ENCODE data around the gene NPTXR.

Gene NPTXR

GRCh38 chr22:38835888-38836301, 7.9 kb downstream of the NPTXR start:
- no peaks in the 10 kb centered on the region for H3K9me3 ChIP-seq (ENCODE audit: control insufficient read depth in 1 of 2, low read length in 2 of 2)
- H3K4me1 ChIP-seq (ENCODE audit: control insufficient read depth in 1 of 2, insufficient read depth in 2 of 2, low read length in 2 of 2): no peaks in the 10 kb centered on the region
- H3K27me3 ChIP-seq (ENCODE audit: low read depth, low read length): no peaks in the 10 kb centered on the region

GRCh38 chr22:38834991-38835390, 8.8 kb downstream of the NPTXR start:
- no peaks in the 10 kb centered on the region for H3K4me1 ChIP-seq (ENCODE audit: control insufficient read depth in 1 of 2, insufficient read depth in 2 of 2, low read length in 2 of 2)
- H3K27ac ChIP-seq (ENCODE audit: low read length): no peak overlapping the region
- H3K9me3 ChIP-seq (ENCODE audit: control insufficient read depth in 1 of 2, low read length in 2 of 2): no peaks in the 10 kb centered on the region
- H3K27me3 ChIP-seq (ENCODE audit: low read depth, low read length): no peaks in the 10 kb centered on the region
- no peaks in the 10 kb centered on the region for H3K36me3 ChIP-seq (ENCODE audit: control insufficient read depth in 1 of 2, insufficient read depth in 2 of 2, low read length in 2 of 2)
- H3K4me3 ChIP-seq (ENCODE audit: low read depth in 1 of 2, low read length in 2 of 2): no peak overlapping the region

More at GRCh38 chr22:38835888-38836301, 7.9 kb downstream of the NPTXR start:
- no peaks in the 10 kb centered on the region for H3K36me3 ChIP-seq (ENCODE audit: control insufficient read depth in 1 of 2, insufficient read depth in 2 of 2, low read length in 2 of 2)
- H3K27ac ChIP-seq (ENCODE audit: low read length): no peak overlapping the region
- H3K4me3 ChIP-seq (ENCODE audit: low read depth in 1 of 2, low read length in 2 of 2): no peak overlapping the region

GRCh38 chr22:38834215-38834953, 9.4 kb downstream of the NPTXR start:
- Histone ChIP-seq H3K4me3 (ENCODE audit: low read depth in 1 of 2, low read length in 2 of 2) (no peak overlapping the region), H3K9me3 (ENCODE audit: control insufficient read depth in 1 of 2, low read length in 2 of 2) (no peaks in the 10 kb centered on the region), H3K36me3 (ENCODE audit: control insufficient read depth in 1 of 2, insufficient read depth in 2 of 2, low read length in 2 of 2) (no peaks in the 10 kb centered on the region), H3K27me3 (ENCODE audit: low read depth, low read length) (no peaks in the 10 kb centered on the region), H3K27ac (ENCODE audit: low read length) (no peak overlapping the region), H3K4me1 (ENCODE audit: control insufficient read depth in 1 of 2, insufficient read depth in 2 of 2, low read length in 2 of 2) (no peaks in the 10 kb centered on the region)

DNA sequence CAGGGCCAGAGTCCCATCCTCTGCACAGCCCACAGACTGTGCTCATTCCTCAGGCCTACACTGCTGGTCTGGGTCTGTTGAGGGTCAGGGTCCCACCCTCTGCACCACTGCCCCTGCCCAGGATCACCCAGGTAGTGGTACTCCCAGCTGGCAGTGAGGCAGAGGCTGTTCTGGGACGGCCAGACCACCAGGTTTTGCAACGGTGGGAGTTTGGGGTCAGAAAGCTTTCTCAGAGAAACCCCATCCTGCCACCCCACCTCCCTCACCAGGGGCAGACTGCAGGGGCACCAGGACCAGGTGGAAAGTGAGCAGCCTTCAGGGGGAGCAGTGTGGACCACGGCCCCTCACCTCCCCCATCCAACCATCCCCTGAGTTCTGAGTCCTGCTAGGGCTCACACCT, 10.8 kb downstream of the NPTXR start:
- Histone ChIP-seq H3K4me3 (ENCODE audit: low read depth in 1 of 2, low read length in 2 of 2) (no peak overlapping the region), H3K27me3 (ENCODE audit: low read depth, low read length) (no peaks in the 10 kb centered on the region), H3K27ac (ENCODE audit: low read length) (no peak overlapping the region), H3K36me3 (ENCODE audit: control insufficient read depth in 1 of 2, insufficient read depth in 2 of 2, low read length in 2 of 2) (no peaks in the 10 kb centered on the region), H3K9me3 (ENCODE audit: control insufficient read depth in 1 of 2, low read length in 2 of 2) (no peaks in the 10 kb centered on the region), H3K4me1 (ENCODE audit: control insufficient read depth in 1 of 2, insufficient read depth in 2 of 2, low read length in 2 of 2) (no peaks in the 10 kb centered on the region)

DNA sequence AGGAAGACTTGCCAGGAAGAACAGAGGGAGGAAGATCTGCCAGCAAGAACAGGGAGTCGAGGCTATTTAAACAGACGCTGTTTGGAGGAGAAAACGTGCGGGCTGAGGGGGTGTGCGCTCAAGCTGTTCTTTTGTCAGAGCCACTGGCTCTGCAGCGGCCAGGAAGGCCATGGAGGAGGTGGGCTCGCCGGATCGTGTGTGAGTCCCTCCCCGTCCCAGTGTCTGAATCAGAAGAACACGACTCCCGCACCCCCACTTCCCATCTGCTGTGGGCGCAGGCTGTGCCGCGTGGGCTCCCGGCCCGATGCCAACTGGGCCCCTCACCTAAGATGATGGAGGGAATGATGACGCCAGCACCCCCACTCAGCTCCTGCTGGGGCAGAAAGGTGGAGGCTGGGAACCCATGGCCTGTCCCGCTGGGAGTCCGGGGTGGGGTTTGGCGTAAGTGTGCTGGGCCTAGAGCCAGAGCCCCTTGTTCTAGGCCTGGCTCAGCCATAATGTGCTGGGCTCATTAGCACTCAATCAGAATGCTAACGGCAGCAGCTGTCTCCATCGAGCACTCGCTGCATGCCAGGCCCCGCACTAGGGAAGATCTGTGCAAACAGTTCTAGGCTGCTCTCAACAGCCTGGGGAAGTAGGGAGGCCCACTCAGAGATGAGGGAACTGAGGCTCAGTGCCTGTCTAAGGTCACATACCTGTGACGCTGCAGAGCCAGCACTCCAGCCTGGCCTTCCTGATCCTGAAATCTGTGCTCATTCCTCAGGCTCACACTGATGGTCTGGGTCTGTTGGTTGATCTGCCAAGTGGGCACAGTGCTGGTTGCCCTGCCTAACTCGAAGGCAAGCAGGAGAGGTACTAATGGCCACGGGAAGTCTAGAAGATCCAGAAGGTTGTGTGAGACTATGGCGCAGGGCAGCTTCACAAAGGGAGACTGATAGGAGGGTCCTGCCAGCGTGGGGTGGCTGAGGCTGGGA, 11.5 kb downstream of the NPTXR start:
- H3K27ac ChIP-seq (ENCODE audit: low read length): no peak overlapping the region
- no peaks in the 10 kb centered on the region for H3K4me1 ChIP-seq (ENCODE audit: control insufficient read depth in 1 of 2, insufficient read depth in 2 of 2, low read length in 2 of 2)
- no peak overlapping the region for H3K4me3 ChIP-seq (ENCODE audit: low read depth in 1 of 2, low read length in 2 of 2)
- H3K36me3 ChIP-seq (ENCODE audit: control insufficient read depth in 1 of 2, insufficient read depth in 2 of 2, low read length in 2 of 2): no peaks in the 10 kb centered on the region
- H3K9me3 ChIP-seq (ENCODE audit: control insufficient read depth in 1 of 2, low read length in 2 of 2): no peaks in the 10 kb centered on the region
- H3K27me3 ChIP-seq (ENCODE audit: low read depth, low read length): no peaks in the 10 kb centered on the region

DNA sequence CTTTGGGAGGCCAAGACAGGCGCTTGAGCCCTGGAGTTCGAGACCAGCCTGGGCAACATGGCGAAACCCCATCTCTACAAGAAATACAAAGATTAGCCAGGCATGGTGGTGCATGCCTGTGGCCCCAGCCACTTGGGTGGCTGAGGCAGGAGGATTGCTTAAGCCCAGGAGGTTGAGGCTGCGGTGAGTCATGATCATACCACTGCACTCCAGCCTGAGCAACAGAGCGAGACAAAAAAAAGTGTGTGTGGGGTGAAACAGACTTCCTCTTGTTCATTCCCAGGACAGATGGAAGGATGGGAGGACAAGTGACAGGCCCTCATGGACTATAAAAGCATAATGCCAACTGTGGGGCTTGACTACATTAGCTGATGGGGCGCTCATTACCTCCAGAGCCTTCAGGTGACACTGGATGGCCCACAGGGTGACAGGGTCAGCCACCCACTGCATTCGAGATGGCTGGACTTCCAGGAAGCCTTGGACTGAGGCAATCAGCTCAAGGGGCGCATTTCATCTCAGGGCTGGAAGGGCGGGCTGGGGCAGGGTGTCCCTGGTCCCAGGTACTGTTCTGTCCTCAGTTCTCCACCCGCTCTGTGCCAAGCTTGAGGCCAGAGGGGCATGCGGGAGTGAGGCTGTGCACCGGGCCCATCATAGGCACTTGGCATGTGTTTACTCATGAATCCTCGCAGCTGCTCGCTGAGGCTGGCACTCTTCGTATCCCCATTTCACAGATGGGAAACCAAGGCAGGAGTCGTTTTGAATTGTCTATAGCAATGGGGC, 12.5 kb downstream of the NPTXR start:
- Histone ChIP-seq H3K27me3 (ENCODE audit: low read depth, low read length) (no peaks in the 10 kb centered on the region), H3K4me1 (ENCODE audit: control insufficient read depth in 1 of 2, insufficient read depth in 2 of 2, low read length in 2 of 2) (no peaks in the 10 kb centered on the region), H3K4me3 (ENCODE audit: low read depth in 1 of 2, low read length in 2 of 2) (no peak overlapping the region), H3K27ac (ENCODE audit: low read length) (no peak overlapping the region), H3K9me3 (ENCODE audit: control insufficient read depth in 1 of 2, low read length in 2 of 2) (no peaks in the 10 kb centered on the region), H3K36me3 (ENCODE audit: control insufficient read depth in 1 of 2, insufficient read depth in 2 of 2, low read length in 2 of 2) (no peaks in the 10 kb centered on the region)

DNA sequence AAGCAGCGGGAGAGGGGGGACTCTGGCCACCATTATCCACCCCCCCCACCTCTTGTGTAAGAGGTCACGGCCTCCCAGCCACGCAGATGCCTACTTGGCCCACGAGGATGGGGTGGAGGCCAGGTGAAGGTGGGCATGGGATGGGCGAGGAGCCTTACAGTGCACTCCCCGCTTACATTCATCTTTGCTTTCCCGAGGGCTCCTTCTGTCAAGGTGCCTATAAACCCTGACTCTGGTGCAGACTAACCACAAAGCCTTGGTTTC, 13.1 kb downstream of the NPTXR start:
- H3K36me3 ChIP-seq (ENCODE audit: control insufficient read depth in 1 of 2, insufficient read depth in 2 of 2, low read length in 2 of 2): no peaks in the 10 kb centered on the region
- H3K9me3 ChIP-seq (ENCODE audit: control insufficient read depth in 1 of 2, low read length in 2 of 2): no peaks in the 10 kb centered on the region
- H3K4me3 ChIP-seq (ENCODE audit: low read depth in 1 of 2, low read length in 2 of 2): no peak overlapping the region
- no peaks in the 10 kb centered on the region for H3K27me3 ChIP-seq (ENCODE audit: low read depth, low read length)
- no peaks in the 10 kb centered on the region for H3K4me1 ChIP-seq (ENCODE audit: control insufficient read depth in 1 of 2, insufficient read depth in 2 of 2, low read length in 2 of 2)
- H3K27ac ChIP-seq (ENCODE audit: low read length): no peak overlapping the region

GRCh38 chr22:38830026-38830844, 13.6 kb downstream of the NPTXR start:
- H3K4me1 ChIP-seq (ENCODE audit: control insufficient read depth in 1 of 2, insufficient read depth in 2 of 2, low read length in 2 of 2): no peaks in the 10 kb centered on the region
- no peaks in the 10 kb centered on the region for H3K36me3 ChIP-seq (ENCODE audit: control insufficient read depth in 1 of 2, insufficient read depth in 2 of 2, low read length in 2 of 2)
- no peak overlapping the region for H3K27ac ChIP-seq (ENCODE audit: low read length)
- H3K4me3 ChIP-seq (ENCODE audit: low read depth in 1 of 2, low read length in 2 of 2): no peak overlapping the region
- no peaks in the 10 kb centered on the region for H3K27me3 ChIP-seq (ENCODE audit: low read depth, low read length)
- H3K9me3 ChIP-seq (ENCODE audit: control insufficient read depth in 1 of 2, low read length in 2 of 2): no peaks in the 10 kb centered on the region

- Histone ChIP-seq H3K4me3 (ENCODE audit: low read depth in 1 of 2, low read length in 2 of 2) (no peak overlapping the region), H3K36me3 (ENCODE audit: control insufficient read depth in 1 of 2, insufficient read depth in 2 of 2, low read length in 2 of 2) (no peaks in the 10 kb centered on the region), H3K4me1 (ENCODE audit: control insufficient read depth in 1 of 2, insufficient read depth in 2 of 2, low read length in 2 of 2) (no peaks in the 10 kb centered on the region), H3K27ac (ENCODE audit: low read length) (no peak overlapping the region), H3K27me3 (ENCODE audit: low read depth, low read length) (no peaks in the 10 kb centered on the region), H3K9me3 (ENCODE audit: control insufficient read depth in 1 of 2, low read length in 2 of 2) (no peaks in the 10 kb centered on the region)
Measured at GRCh38 chr22:38829485-38829884, 14.3 kb downstream of the NPTXR start.

DNA sequence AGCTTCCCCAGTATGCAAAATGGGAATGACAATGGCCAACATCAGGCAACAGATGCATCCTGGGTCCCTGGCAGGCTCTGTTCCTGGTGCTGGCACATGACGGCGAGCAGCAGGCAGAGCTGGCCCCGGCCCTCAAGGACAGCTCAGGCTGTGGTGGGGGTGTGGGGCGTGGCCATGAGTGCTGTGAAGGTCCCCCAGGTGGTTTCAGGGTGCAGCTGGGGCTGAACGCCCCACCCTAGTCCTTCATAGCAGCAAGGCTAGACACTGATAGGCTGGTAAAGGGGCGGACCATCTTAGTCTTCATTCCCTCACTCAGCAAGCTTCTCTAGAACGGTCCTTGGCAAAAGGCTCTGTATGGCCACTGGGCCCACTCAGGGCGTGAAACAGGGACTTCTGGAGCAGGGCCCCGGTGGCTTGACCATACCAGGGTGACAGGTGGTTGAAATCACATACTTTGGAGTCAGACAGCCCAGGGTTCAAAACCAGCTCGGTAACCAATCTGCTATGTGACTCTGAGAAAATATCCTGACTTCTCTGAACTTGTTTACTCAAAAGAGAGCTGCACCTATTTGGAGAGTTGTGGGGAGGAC, 15.1 kb downstream of the NPTXR start:
- Histone ChIP-seq H3K27ac (ENCODE audit: low read length) (no peak overlapping the region), H3K27me3 (ENCODE audit: low read depth, low read length) (no peaks in the 10 kb centered on the region), H3K4me1 (ENCODE audit: control insufficient read depth in 1 of 2, insufficient read depth in 2 of 2, low read length in 2 of 2) (no peaks in the 10 kb centered on the region), H3K9me3 (ENCODE audit: control insufficient read depth in 1 of 2, low read length in 2 of 2) (no peaks in the 10 kb centered on the region), H3K4me3 (ENCODE audit: low read depth in 1 of 2, low read length in 2 of 2) (no peak overlapping the region), H3K36me3 (ENCODE audit: control insufficient read depth in 1 of 2, insufficient read depth in 2 of 2, low read length in 2 of 2) (no peaks in the 10 kb centered on the region)
